ENCODE results near the gene PLAGL1.

Gene PLAGL1

GRCh38 chr6:143966312-143966711 is 41.7 kb downstream of the PLAGL1 start:
- DNase-seq (ENCODE audit: low read depth, low spot score), result no peak

GRCh38 chr6:143965503-143966171 is 42.4 kb downstream of the PLAGL1 start:
- no peak for DNase-seq (ENCODE audit: low read depth, low spot score)

GRCh38 chr6:143964674-143965081 is 43.4 kb downstream of the PLAGL1 start:
- DNase-seq (ENCODE audit: low read depth, low spot score), result no peak

GRCh38 chr6:143963158-143963919 is 44.7 kb downstream of the PLAGL1 start:
- no peak for DNase-seq (ENCODE audit: low read depth, low spot score)

- no peak for DNase-seq (ENCODE audit: low read depth, low spot score)
Observed at GRCh38 chr6:143961886-143962878, 45.9 kb downstream of the PLAGL1 start.

- no peak for DNase-seq (ENCODE audit: low read depth, low spot score)
Observed at GRCh38 chr6:143961066-143961465, 47.0 kb downstream of the PLAGL1 start.

GRCh38 chr6:143959927-143960326 is 48.1 kb downstream of the PLAGL1 start:
- no peak for DNase-seq (ENCODE audit: low read depth, low spot score)

GRCh38 chr6:143958839-143959399 is 49.1 kb downstream of the PLAGL1 start:
- no peak for DNase-seq (ENCODE audit: low read depth, low spot score)

GRCh38 chr6:143957679-143958274 is 50.3 kb downstream of the PLAGL1 start:
- no peak for DNase-seq (ENCODE audit: low read depth, low spot score)

- DNase-seq (ENCODE audit: low read depth, low spot score), result no peak
Observed at GRCh38 chr6:143955971-143956370, 52.1 kb downstream of the PLAGL1 start.

GRCh38 chr6:143953922-143954321 is 54.1 kb downstream of the PLAGL1 start:
- no peak for DNase-seq (ENCODE audit: low read depth, low spot score)

GRCh38 chr6:143952947-143953701 is 54.9 kb downstream of the PLAGL1 start:
- DNase-seq (ENCODE audit: low read depth, low spot score), result no peak

- no peak for DNase-seq (ENCODE audit: low read depth, low spot score)
Observed at GRCh38 chr6:143952060-143952778, 55.8 kb downstream of the PLAGL1 start.

GRCh38 chr6:143950875-143951274 is 57.2 kb downstream of the PLAGL1 start:
- no peak for DNase-seq (ENCODE audit: low read depth, low spot score)

- no peak for DNase-seq (ENCODE audit: low read depth, low spot score)
Observed at GRCh38 chr6:143949962-143950361, 58.1 kb downstream of the PLAGL1 start.

GRCh38 chr6:143949535-143949934 is 58.5 kb downstream of the PLAGL1 start:
- DNase-seq (ENCODE audit: low read depth, low spot score), result no peak

GRCh38 chr6:143948208-143948607 is 59.9 kb downstream of the PLAGL1 start:
- DNase-seq (ENCODE audit: low read depth, low spot score), result no peak

GRCh38 chr6:143941852-143942627 is 66.0 kb downstream of the PLAGL1 start:
- peak; percentile 8 for DNase-seq (ENCODE audit: low read depth, low spot score)

GRCh38 chr6:143940011-143940597 is 68.0 kb downstream of the PLAGL1 start:
- peak; percentile 11 for DNase-seq (ENCODE audit: low read depth, low spot score)
